GM12878 (cell line): ENCODE results near the gene OR52E2. TPM values are rescaled to one million over a fixed set of nuclear protein-coding genes. Genes with fewer than 3 reads are reported as not detected.

Experiments used
- ATAC-seq: fragments of 200-7000 bp; cut with Tn5 transposase; 3 replicates; pipeline ENCODE4 v1.9.1; 2020; ENCODE audit warnings: mild to moderate bottlenecking, moderate library complexity
- BruUV-seq: library from RNA; stranded (reverse); fragments of 400-500 nt; replicated peaks from 2 replicates; lab custom pipeline; 2021; lab: Mats Ljungman, UMichigan
- CTCF ChIA-PET: fragments of 300-600 bp; sonication (Branson Sonifier 250); formaldehyde crosslinking; extraction: SDS; loops from one replicate; lab custom pipeline; 2021; ENCODE audit warnings: inconsistent platforms; lab: Yijun Ruan, JAX
- POLR2A ChIA-PET: fragments of 350-600 bp; formaldehyde crosslinking; extraction: SDS; loops from one replicate; lab custom pipeline; 2021; ENCODE audit warnings: inconsistent platforms; lab: Charles Lee
- RAD21 ChIA-PET: fragments of 300-600 bp; sonication (Branson Sonifier 250); formaldehyde crosslinking; loops from one replicate; lab custom pipeline; 2023; ENCODE audit warnings: antibody characterized with exemption; ENCODE audit not compliant: unreplicated experiment; lab: Charles Lee
- SMC1A ChIA-PET: fragments of 300-600 bp; sonication (Branson Sonifier 250); formaldehyde crosslinking; loops from one replicate; lab custom pipeline; 2023; ENCODE audit not compliant: unreplicated experiment, uncharacterized antibody; lab: Charles Lee
- DNase-seq: peaks from one replicate; pipeline ENCODE4 v3.0.0-alpha.2; 2011; ENCODE audit warnings: low read depth, low spot score
- FAIRE-seq: peaks from 3 replicates; lab custom pipeline; 2011; peaks lifted over from hg19 to GRCh38; lab: Jason Lieb, UNC
- H2AFZ ChIP-seq: 2 replicates; pipeline ENCODE4 v1.6.0; 2011; ENCODE audit warnings: low read depth, low read length, control low read depth; ENCODE audit not compliant: control insufficient read depth
- H3K27ac ChIP-seq: 2 replicates; pipeline ENCODE4 v1.5.1; 2011; ENCODE audit warnings: control low read depth; ENCODE audit not compliant: control insufficient read depth, insufficient read depth
- H3K27me3 ChIP-seq, 2 experiments: replicated peaks in 1 of 2; 2 replicates each; pipeline versions ENCODE4 v1.6.0 to v1.6.1; 2011; ENCODE audit warnings: low read length in 1 of 2; ENCODE audit not compliant: control insufficient read depth in 2 of 2, insufficient read depth in 2 of 2
- H3K36me3 ChIP-seq, 2 experiments: 2 replicates each; pipeline ENCODE4 v1.5.1; 2011; ENCODE audit warnings: low read length in 1 of 2; ENCODE audit not compliant: control insufficient read depth in 2 of 2, insufficient read depth in 2 of 2
- H3K4me1 ChIP-seq: 2 replicates; pipeline ENCODE4 v1.6.1; 2011; ENCODE audit warnings: mild to moderate bottlenecking, low read length, moderate library complexity, mixed read lengths; ENCODE audit not compliant: control insufficient read depth, insufficient read depth
- H3K4me2 ChIP-seq: 2 replicates; pipeline ENCODE4 v1.6.0; 2011; ENCODE audit warnings: control low read depth; ENCODE audit not compliant: control insufficient read depth, insufficient read depth
- H3K4me3 ChIP-seq: fragments of 200-600 bp; sonication (generic); 2 replicates; pipeline ENCODE4 v1.5.1; 2016
- H3K79me2 ChIP-seq: 2 replicates; pipeline ENCODE4 v1.6.0; 2011; ENCODE audit warnings: low read length; ENCODE audit not compliant: control insufficient read depth, insufficient read depth
- H3K9ac ChIP-seq: 2 replicates; pipeline ENCODE4 v1.8.0; 2011; ENCODE audit warnings: low read length, control low read depth, mixed read lengths; ENCODE audit not compliant: control insufficient read depth, insufficient read depth
- H3K9me3 ChIP-seq: replicated peaks from 3 replicates; pipeline ENCODE4 v1.5.1; 2011; ENCODE audit warnings: mild to moderate bottlenecking, low read length; ENCODE audit not compliant: control insufficient read depth, insufficient read depth
- H4K20me1 ChIP-seq: 2 replicates; pipeline ENCODE4 v1.6.0; 2011; ENCODE audit not compliant: control insufficient read depth, insufficient read depth
- ASH2L ChIP-seq: fragments of 300-600, 200-600 bp; sonication (generic); IDR thresholded peaks from 2 replicates; pipeline ENCODE4 v1.6.1; 2017; ENCODE audit warnings: low read depth, mild to moderate bottlenecking, borderline replicate concordance
- BACH1 ChIP-seq: fragments of 450-650 bp; IDR thresholded peaks from 2 replicates; pipeline ENCODE4 v1.6.1; 2017; ENCODE audit warnings: mild to moderate bottlenecking, borderline replicate concordance
- CTCF ChIP-seq, 3 experiments: IDR thresholded peaks in 2 of 3; conservative IDR thresholded peaks in 1 of 3; 2 replicates each; pipeline ENCODE4 v1.5.1; 2011; ENCODE audit warnings: low read depth in 3 of 3, low read length in 3 of 3, mild to moderate bottlenecking in 3 of 3, control low read depth in 2 of 3, moderate library complexity in 2 of 3, inconsistent platforms in 1 of 3, mixed read lengths in 1 of 3; ENCODE audit not compliant: control insufficient read depth in 2 of 3, insufficient read depth in 1 of 3; ENCODE audit errors: extremely low read depth in 1 of 3
- EP300 ChIP-seq, 2 experiments: fragments of 150-350 bp in 1 of 2; IDR thresholded peaks; 2 replicates each; pipeline ENCODE4 v1.6.1; 2011 to 2012; ENCODE audit warnings: low read depth in 2 of 2, low read length in 2 of 2, borderline replicate concordance in 1 of 2, improper control_type of control experiment in 1 of 2, inconsistent platforms in 1 of 2; ENCODE audit not compliant: control insufficient read depth in 1 of 2
- ETV6 ChIP-seq, 2 experiments: fragments of 450-650 bp in 1 of 2; IDR thresholded peaks in 1 of 2; conservative IDR thresholded peaks in 1 of 2; 2 replicates each; pipeline ENCODE4 v1.6.1; 2014; ENCODE audit warnings: antibody characterized with exemption in 1 of 2, borderline replicate concordance in 1 of 2, low read depth in 1 of 2, mild to moderate bottlenecking in 1 of 2, moderate library complexity in 1 of 2
- HDAC2 ChIP-seq: fragments of 200-600 bp; sonication (generic); IDR thresholded peaks from 2 replicates; pipeline ENCODE4 v1.6.1; 2017
- IRF4 ChIP-seq: IDR thresholded peaks from 2 replicates; pipeline ENCODE4 v1.6.1; 2011; ENCODE audit warnings: low read depth, low read length
- JUND ChIP-seq: IDR thresholded peaks from 2 replicates; pipeline ENCODE4 v1.6.1; 2012; ENCODE audit warnings: low read depth, mild to moderate bottlenecking, low read length, improper control_type of control experiment, moderate library complexity
- POLR2AphosphoS5 ChIP-seq: IDR thresholded peaks from 2 replicates; pipeline ENCODE4 v1.6.1; 2011; ENCODE audit warnings: mild to moderate bottlenecking, low read length, inconsistent platforms
- RELA ChIP-seq: fragments of 450-650 bp; IDR thresholded peaks from 2 replicates; pipeline ENCODE4 v1.8.0; 2014; ENCODE audit warnings: borderline replicate concordance; ENCODE audit not compliant: partially characterized antibody
- RUNX3 ChIP-seq: IDR thresholded peaks from 2 replicates; pipeline ENCODE4 v1.6.1; 2012; ENCODE audit warnings: low read length, inconsistent platforms
- SMAD1 ChIP-seq: fragments of 450-650 bp; IDR thresholded peaks from 2 replicates; pipeline ENCODE4 v1.6.1; 2018; ENCODE audit warnings: mild to moderate bottlenecking, low read depth; ENCODE audit not compliant: partially characterized antibody
- ZNF207 ChIP-seq: fragments of 450-650 bp; IDR thresholded peaks from 2 replicates; pipeline ENCODE4 v1.6.1; 2014; ENCODE audit warnings: antibody characterized with exemption, mild to moderate bottlenecking, borderline replicate concordance
- WGBS: methylation state at CpG from one replicate; pipeline ENCODE4 v1.1.6; 2016; ENCODE audit warnings: low lambda C conversion rate; ENCODE audit not compliant: insufficient replicate concordance, insufficient coverage; ENCODE audit errors: missing lambda C conversion rate; 5-methylcytosine and 5-hydroxymethylcytosine counted together
- in situ Hi-C: fragments of 300-500 bp; cut with MboI; formaldehyde crosslinking; loops from 9 replicates; pipeline ENCODE4 v1.14.3; 2018; ENCODE audit warnings: mixed read lengths
- intact Hi-C: fragments of 100-400 bp; cut with micrococcal nuclease; formaldehyde crosslinking; loops from one replicate; pipeline ENCODE4 v1.14.2; 2022; ENCODE audit not compliant: unreplicated experiment
- polyA plus RNA-seq, 11 experiments: library from polyadenylated mRNA; depleted of rRNA in 4 of 11; unstranded in 6 of 11; stranded (reverse) in 5 of 11; fragments of >200 nt; fragmentation: Nextera tagmentation in 4 of 11; fragmentation: Illumina TruSeq in 1 of 11; extraction: Ambion mirVana in 4 of 11; extraction: Trizol in 1 of 11; gene quantifications; 1 replicate in 1 of 11; 2 replicates in 10 of 11; pipeline versions ENCODE4 v1.2.1 to v1.2.3, GENCODE V29; 2011 to 2016; ENCODE audit warnings: inconsistent platforms in 2 of 11, missing spikeins in 2 of 11, low read depth in 1 of 11
- total RNA-seq, 4 experiments: library from RNA; depleted of rRNA in 3 of 4; stranded (reverse); fragments of >200 nt in 3 of 4; fragmentation: Illumina TruSeq in 1 of 4; extraction: Trizol in 1 of 4; gene quantifications; 2 replicates each; pipeline versions ENCODE4 v1.2.1 to v1.2.3, GENCODE V29; 2013 to 2021
- TF ChIP-seq, protein P1 (sequence below): fragments of 450-650 bp; IDR thresholded peaks from 2 replicates; pipeline ENCODE4 v1.6.1; 2017; ENCODE audit warnings: mild to moderate bottlenecking, moderate library complexity
- TF ChIP-seq, protein P2 (sequence below): fragments of 450-650 bp; IDR thresholded peaks from 2 replicates; pipeline ENCODE4 v1.6.1; 2017; ENCODE audit warnings: borderline replicate concordance

The OR52E2 gene
- total and polyA plus RNA-seq, 10 of the 15 experiments (the other 5 are each of a cell fraction or from before 2014, with no cell fraction given) = not detected

GRCh38 chr11:5038341-5038740, 21.1 kb downstream of the OR52E2 start:
- H3K27me3 ChIP-seq = no peaks in the 10 kb centered on the region
- no peak for ATAC-seq
- POLR2A ChIA-PET = no interaction called here

More at GRCh38 chr11:5038341-5038740, 21.1 kb downstream of the OR52E2 start:
- Histone ChIP-seq H3K27ac (no peak overlapping the region), H4K20me1 (no peaks in the 10 kb centered on the region), H3K9me3 (no peaks in the 10 kb centered on the region), H3K79me2 (no peaks in the 10 kb centered on the region), H2AFZ (no peak overlapping the region), H3K9ac (no peak overlapping the region)
- in situ Hi-C loops = no loop called here
- DNase-seq = no peak
- SMC1A ChIA-PET = no interaction called here
- BruUV-seq = no TSS peak
- TF ChIP-seq ASH2L (no peak), SMAD1 (no peak), RELA (no peak), BACH1 (no peak), EP300 (IDR thresholded peaks at IDR 0.05; ENCODE audit: borderline replicate concordance in 1 of 2, control insufficient read depth in 1 of 2, low read depth in 2 of 2, low read length in 2 of 2) (no peak), HDAC2 (no peak), RUNX3 (no peak), ETV6 (conservative IDR thresholded peaks at IDR 0.05 in 1 of 2, IDR thresholded peaks at IDR 0.05 in 1 of 2; ENCODE audit: borderline replicate concordance in 1 of 2, low read depth in 1 of 2) (no peak), JUND (no peak), POLR2AphosphoS5 (no peak), IRF4 (no peak), ZNF207 (no peak), CTCF (IDR thresholded peaks at IDR 0.05 in 2 of 3, conservative IDR thresholded peaks at IDR 0.05 in 1 of 3; ENCODE audit: control insufficient read depth in 2 of 3, extremely low read depth in 1 of 3, insufficient read depth in 1 of 3, low read depth in 3 of 3, low read length in 3 of 3) (no peak)
- TF ChIP-seq, protein P1, sequence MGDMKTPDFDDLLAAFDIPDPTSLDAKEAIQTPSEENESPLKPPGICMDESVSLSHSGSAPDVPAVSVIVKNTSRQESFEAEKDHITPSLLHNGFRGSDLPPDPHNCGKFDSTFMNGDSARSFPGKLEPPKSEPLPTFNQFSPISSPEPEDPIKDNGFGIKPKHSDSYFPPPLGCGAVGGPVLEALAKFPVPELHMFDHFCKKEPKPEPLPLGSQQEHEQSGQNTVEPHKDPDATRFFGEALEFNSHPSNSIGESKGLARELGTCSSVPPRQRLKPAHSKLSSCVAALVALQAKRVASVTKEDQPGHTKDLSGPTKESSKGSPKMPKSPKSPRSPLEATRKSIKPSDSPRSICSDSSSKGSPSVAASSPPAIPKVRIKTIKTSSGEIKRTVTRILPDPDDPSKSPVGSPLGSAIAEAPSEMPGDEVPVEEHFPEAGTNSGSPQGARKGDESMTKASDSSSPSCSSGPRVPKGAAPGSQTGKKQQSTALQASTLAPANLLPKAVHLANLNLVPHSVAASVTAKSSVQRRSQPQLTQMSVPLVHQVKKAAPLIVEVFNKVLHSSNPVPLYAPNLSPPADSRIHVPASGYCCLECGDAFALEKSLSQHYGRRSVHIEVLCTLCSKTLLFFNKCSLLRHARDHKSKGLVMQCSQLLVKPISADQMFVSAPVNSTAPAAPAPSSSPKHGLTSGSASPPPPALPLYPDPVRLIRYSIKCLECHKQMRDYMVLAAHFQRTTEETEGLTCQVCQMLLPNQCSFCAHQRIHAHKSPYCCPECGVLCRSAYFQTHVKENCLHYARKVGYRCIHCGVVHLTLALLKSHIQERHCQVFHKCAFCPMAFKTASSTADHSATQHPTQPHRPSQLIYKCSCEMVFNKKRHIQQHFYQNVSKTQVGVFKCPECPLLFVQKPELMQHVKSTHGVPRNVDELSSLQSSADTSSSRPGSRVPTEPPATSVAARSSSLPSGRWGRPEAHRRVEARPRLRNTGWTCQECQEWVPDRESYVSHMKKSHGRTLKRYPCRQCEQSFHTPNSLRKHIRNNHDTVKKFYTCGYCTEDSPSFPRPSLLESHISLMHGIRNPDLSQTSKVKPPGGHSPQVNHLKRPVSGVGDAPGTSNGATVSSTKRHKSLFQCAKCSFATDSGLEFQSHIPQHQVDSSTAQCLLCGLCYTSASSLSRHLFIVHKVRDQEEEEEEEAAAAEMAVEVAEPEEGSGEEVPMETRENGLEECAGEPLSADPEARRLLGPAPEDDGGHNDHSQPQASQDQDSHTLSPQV = no peak
- TF ChIP-seq, protein P2, sequence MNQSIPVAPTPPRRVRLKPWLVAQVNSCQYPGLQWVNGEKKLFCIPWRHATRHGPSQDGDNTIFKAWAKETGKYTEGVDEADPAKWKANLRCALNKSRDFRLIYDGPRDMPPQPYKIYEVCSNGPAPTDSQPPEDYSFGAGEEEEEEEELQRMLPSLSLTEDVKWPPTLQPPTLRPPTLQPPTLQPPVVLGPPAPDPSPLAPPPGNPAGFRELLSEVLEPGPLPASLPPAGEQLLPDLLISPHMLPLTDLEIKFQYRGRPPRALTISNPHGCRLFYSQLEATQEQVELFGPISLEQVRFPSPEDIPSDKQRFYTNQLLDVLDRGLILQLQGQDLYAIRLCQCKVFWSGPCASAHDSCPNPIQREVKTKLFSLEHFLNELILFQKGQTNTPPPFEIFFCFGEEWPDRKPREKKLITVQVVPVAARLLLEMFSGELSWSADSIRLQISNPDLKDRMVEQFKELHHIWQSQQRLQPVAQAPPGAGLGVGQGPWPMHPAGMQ = no peak
- TF ChIP-seq, all 136 proteins: peak for 0
- ChIA-PET RAD21 (no interaction called here), CTCF (no interaction called here)
- no peaks in the 10 kb centered on the region for H3K36me3 ChIP-seq
- intact Hi-C loops = no loop called here
- no peak for FAIRE-seq
- no peaks in the 10 kb centered on the region for H3K4me1 ChIP-seq
- 91% methylated on average over 1 of the region's 1 CpG for WGBS
- no peak overlapping the region for H3K4me3 ChIP-seq
- no peak overlapping the region for H3K4me2 ChIP-seq
